Neural progenitor cell (in vitro differentiated cells): ENCODE measurements around the gene LIPI. TPM values are rescaled to one million over a fixed set of nuclear protein-coding genes. Genes with fewer than 3 reads are reported as not detected.

Experiments
- DNase-seq: peaks from one replicate; pipeline ENCODE4 v3.0.0-alpha.2; 2016; ENCODE audit warnings: low spot score
- H2AFZ ChIP-seq: fragments of 200-600 bp; sonication (generic); replicated peaks from 2 replicates; pipeline ENCODE4 v1.6.1; 2016; ENCODE audit warnings: antibody characterized with exemption
- H3F3A ChIP-seq: fragments of 200-600 bp; sonication (generic); 2 replicates; pipeline ENCODE4 v1.6.1; 2016; ENCODE audit warnings: antibody characterized with exemption, low read depth
- H3K27ac ChIP-seq: fragments of 200-600 bp; sonication (generic); 2 replicates; pipeline ENCODE4 v1.5.1; 2016; ENCODE audit warnings: mild to moderate bottlenecking
- H3K27me3 ChIP-seq: fragments of 200-600 bp; sonication (generic); 2 replicates; pipeline ENCODE4 v1.6.1; 2016; ENCODE audit warnings: mild to moderate bottlenecking, moderate library complexity
- H3K36me3 ChIP-seq: fragments of 200-600 bp; sonication (generic); 2 replicates; pipeline ENCODE4 v1.5.1; 2016
- H3K4me1 ChIP-seq: fragments of 200-600 bp; sonication (generic); 2 replicates; pipeline ENCODE4 v1.6.1; 2016; ENCODE audit warnings: mixed run types
- H3K4me2 ChIP-seq: fragments of 200-600 bp; sonication (generic); 2 replicates; pipeline ENCODE4 v1.6.1; 2016
- H3K4me3 ChIP-seq: fragments of 200-600 bp; sonication (generic); 2 replicates; pipeline ENCODE4 v1.5.1; 2016
- H3K79me2 ChIP-seq: fragments of 200-600 bp; sonication (generic); 2 replicates; pipeline ENCODE4 v1.6.1; 2016; ENCODE audit warnings: low read depth
- H3K9ac ChIP-seq: fragments of 200-600 bp; sonication (generic); 2 replicates; pipeline ENCODE4 v1.6.1; 2016
- H3K9me3 ChIP-seq: fragments of 200-600 bp; sonication (generic); 2 replicates; pipeline ENCODE4 v1.5.1; 2016; ENCODE audit warnings: low read depth
- H4K20me1 ChIP-seq: fragments of 200-600 bp; sonication (generic); 2 replicates; pipeline ENCODE4 v1.6.1; 2016; ENCODE audit warnings: low read depth
- H3K27ac Mint-ChIP-seq: 3 replicates; pipeline ENCODE4 v1.8.0; 2021; ENCODE audit warnings: mixed read lengths
- H3K27me3 Mint-ChIP-seq: 2 replicates; pipeline ENCODE4 v1.8.0; 2022; ENCODE audit warnings: low read depth, mild to moderate bottlenecking, inconsistent platforms, moderate library complexity, mixed read lengths; ENCODE audit not compliant: insufficient read depth
- H3K36me3 Mint-ChIP-seq: 3 replicates; pipeline ENCODE4 v1.8.0; 2021; ENCODE audit warnings: mixed read lengths
- H3K4me1 Mint-ChIP-seq: 3 replicates; pipeline ENCODE4 v1.8.0; 2021; ENCODE audit warnings: mixed read lengths
- H3K4me3 Mint-ChIP-seq: 3 replicates; pipeline ENCODE4 v1.8.0; 2021; ENCODE audit warnings: mild to moderate bottlenecking, moderate library complexity, mixed read lengths
- H3K9me3 Mint-ChIP-seq: 3 replicates; pipeline ENCODE4 v1.8.0; 2020; ENCODE audit warnings: mixed read lengths
- CTCF ChIP-seq: fragments of 200-600 bp; sonication (generic); IDR thresholded peaks from 2 replicates; pipeline ENCODE4 v1.5.1; 2017; ENCODE audit warnings: antibody characterized with exemption, mild to moderate bottlenecking
- EZH2 ChIP-seq: fragments of 200-600 bp; sonication (generic); IDR thresholded peaks from 2 replicates; pipeline ENCODE4 v1.6.1; 2017; ENCODE audit warnings: antibody characterized with exemption, mild to moderate bottlenecking, moderate library complexity
- EZH2phosphoT487 ChIP-seq: fragments of 200-600 bp; sonication (generic); IDR thresholded peaks from 2 replicates; pipeline ENCODE4 v1.6.1; 2017; ENCODE audit warnings: antibody characterized with exemption
- total RNA-seq: library from RNA; depleted of rRNA; stranded (reverse); fragments of >200 nt; gene quantifications from 2 replicates; pipeline ENCODE4 v1.2.3, GENCODE V29; 2015; ENCODE audit warnings: low replicate concordance

Gene LIPI
- total RNA-seq, 1 donor from 2014 or later, result not detected

GRCh38 chr21:14251336-14251735 is 40.6 kb upstream of the LIPI start:
- Mint-ChIP-seq H3K4me3 (no peak overlapping the region), H3K27me3 (peaks cover 2% of the 10 kb centered on the region), H3K4me1 (no peaks in the 10 kb centered on the region), H3K27ac (no peak overlapping the region), H3K36me3 (no peaks in the 10 kb centered on the region), H3K9me3 (no peaks in the 10 kb centered on the region)
- H3K4me2 ChIP-seq, result no peak overlapping the region
- H3K27ac ChIP-seq, result no peak overlapping the region
- H3K79me2 ChIP-seq, result no peaks in the 10 kb centered on the region
- no peak for DNase-seq
- H3F3A ChIP-seq, result no peaks in the 10 kb centered on the region
- H3K27me3 ChIP-seq, result no peaks in the 10 kb centered on the region
- H3K9me3 ChIP-seq, result no peaks in the 10 kb centered on the region
- H3K9ac ChIP-seq, result no peak overlapping the region
- no peak overlapping the region for H3K4me3 ChIP-seq
- no peaks in the 10 kb centered on the region for H3K4me1 ChIP-seq
- no peaks in the 10 kb centered on the region for H3K36me3 ChIP-seq
- H2AFZ ChIP-seq, result no peak overlapping the region
- TF ChIP-seq CTCF (no peak), EZH2phosphoT487 (no peak), EZH2 (no peak)
- no peaks in the 10 kb centered on the region for H4K20me1 ChIP-seq

GRCh38 chr21:14245711-14246110 is 35.0 kb upstream of the LIPI start:
- no peaks in the 10 kb centered on the region for H3F3A ChIP-seq
- Mint-ChIP-seq H3K27ac (no peak overlapping the region), H3K36me3 (no peaks in the 10 kb centered on the region), H3K27me3 (peaks cover 2% of the 10 kb centered on the region), H3K9me3 (no peaks in the 10 kb centered on the region), H3K4me1 (no peaks in the 10 kb centered on the region), H3K4me3 (no peak overlapping the region)
- no peaks in the 10 kb centered on the region for H3K79me2 ChIP-seq
- no peak overlapping the region for H2AFZ ChIP-seq
- H3K9me3 ChIP-seq, result no peaks in the 10 kb centered on the region
- no peaks in the 10 kb centered on the region for H3K36me3 ChIP-seq
- no peak overlapping the region for H3K27ac ChIP-seq
- no peaks in the 10 kb centered on the region for H3K4me1 ChIP-seq
- H3K9ac ChIP-seq, result no peak overlapping the region
- no peak for TF ChIP-seq CTCF
- no peak for TF ChIP-seq EZH2phosphoT487
- TF ChIP-seq EZH2, result no peak
- no peaks in the 10 kb centered on the region for H3K27me3 ChIP-seq
- no peaks in the 10 kb centered on the region for H4K20me1 ChIP-seq
- H3K4me2 ChIP-seq, result no peak overlapping the region
- no peak for DNase-seq
- H3K4me3 ChIP-seq, result no peak overlapping the region

- no peaks in the 10 kb centered on the region for H3K9me3 ChIP-seq
- no peaks in the 10 kb centered on the region for H3K79me2 ChIP-seq
- no peak for TF ChIP-seq EZH2
- no peak for TF ChIP-seq CTCF
- TF ChIP-seq EZH2phosphoT487, result no peak
- H3K9me3 Mint-ChIP-seq, result no peaks in the 10 kb centered on the region
- H3K36me3 Mint-ChIP-seq, result no peaks in the 10 kb centered on the region
- H3K36me3 ChIP-seq, result no peaks in the 10 kb centered on the region
- no peak overlapping the region for H3K9ac ChIP-seq
- H3K27me3 Mint-ChIP-seq, result peaks cover 2% of the 10 kb centered on the region
- no peak overlapping the region for H3K27ac Mint-ChIP-seq
- H3K4me1 Mint-ChIP-seq, result no peaks in the 10 kb centered on the region
- no peaks in the 10 kb centered on the region for H4K20me1 ChIP-seq
- H3K4me2 ChIP-seq, result no peak overlapping the region
- no peak for DNase-seq
- H3K4me1 ChIP-seq, result no peaks in the 10 kb centered on the region
- no peaks in the 10 kb centered on the region for H3K27me3 ChIP-seq
- no peak overlapping the region for H2AFZ ChIP-seq
- no peak overlapping the region for H3K4me3 ChIP-seq
- H3K27ac ChIP-seq, result no peak overlapping the region
- no peaks in the 10 kb centered on the region for H3F3A ChIP-seq
- no peak overlapping the region for H3K4me3 Mint-ChIP-seq
Measured at GRCh38 chr21:14244911-14245310, 34.2 kb upstream of the LIPI start.
